ENCODE data around the gene TFDP2. TPM values are rescaled to one million over a fixed set of nuclear protein-coding genes. Genes with fewer than 3 reads are reported as not detected.

Gene TFDP2
- total and polyA plus RNA-seq, 11 donors, result 18.3 to 80.9 (median 52.2) TPM

- TF ChIP-seq POLR2A (IDR thresholded peaks at IDR 0.05), result no peak
- no peak for TF ChIP-seq CTCF (IDR thresholded peaks at IDR 0.05)
- Histone ChIP-seq H3K27ac (no peak overlapping the region), H3K4me3 (no peak overlapping the region), H3K27me3 (no peaks in the 10 kb centered on the region), H3K4me1 (no peaks in the 10 kb centered on the region), H3K9me3 (peaks cover 0 to 6% (median 0%) of the 10 kb centered on the region in 12 donors), H3K36me3 (peaks cover 0 to 3% (median 0%) of the 10 kb centered on the region in 9 donors)
- intact Hi-C loops (cut with DNase I), result no loop called here
- WGBS, 4 donors, result 72 to 95% (median 93%) methylated on average over 2 of the region's 2 CpGs
- ATAC-seq, result no peak
- DNase-seq, result no peak
These were observed 92.6 kb downstream of the TFDP2 start for GRCh38 chr3:142056656-142057330.

GRCh38 chr3:142053835-142054234 lies 95.5 kb downstream of the TFDP2 start:
- H3K27me3 ChIP-seq, result no peaks in the 10 kb centered on the region
- H3K27ac ChIP-seq, result no peak overlapping the region
- ATAC-seq (no peak), DNase-seq (no peak)
- no peak for TF ChIP-seq CTCF (IDR thresholded peaks at IDR 0.05)
- no peak for TF ChIP-seq POLR2A (IDR thresholded peaks at IDR 0.05)
- intact Hi-C loops (cut with DNase I), result no loop called here
- H3K36me3 ChIP-seq, result peaks cover 0 to 4% (median 0%) of the 10 kb centered on the region in 9 donors
- H3K4me3 ChIP-seq, result no peak overlapping the region
- peaks cover 0 to 4% (median 0%) of the 10 kb centered on the region in 12 donors for H3K9me3 ChIP-seq
- H3K4me1 ChIP-seq, result no peaks in the 10 kb centered on the region
- WGBS, 4 donors, result 85 to 98% (median 93%) methylated on average over 1 of the region's 1 CpG

GRCh38 chr3:142053244-142053643 lies 96.1 kb downstream of the TFDP2 start:
- peaks cover 0 to 4% (median 0%) of the 10 kb centered on the region in 12 donors for H3K9me3 ChIP-seq
- peaks cover 0 to 4% (median 0%) of the 10 kb centered on the region in 9 donors for H3K36me3 ChIP-seq
- H3K27ac ChIP-seq, result no peak overlapping the region
- no peak for TF ChIP-seq POLR2A (IDR thresholded peaks at IDR 0.05)
- no peak for TF ChIP-seq CTCF (IDR thresholded peaks at IDR 0.05)
- H3K27me3 ChIP-seq, result no peaks in the 10 kb centered on the region
- no peak for DNase-seq
- ATAC-seq, result no peak
- intact Hi-C loops (cut with DNase I), result no loop called here
- H3K4me3 ChIP-seq, result no peak overlapping the region
- WGBS, 4 donors, result 63 to 75% (median 68%) methylated on average over 2 of the region's 2 CpGs
- no peaks in the 10 kb centered on the region for H3K4me1 ChIP-seq

- Histone ChIP-seq H3K27ac (no peak overlapping the region), H3K9me3 (peaks cover 0 to 4% (median 0%) of the 10 kb centered on the region in 12 donors), H3K4me1 (no peaks in the 10 kb centered on the region), H3K27me3 (no peaks in the 10 kb centered on the region), H3K4me3 (no peak overlapping the region), H3K36me3 (peaks cover 0 to 4% (median 0%) of the 10 kb centered on the region in 9 donors)
- ATAC-seq (no peak), DNase-seq (no peak)
- 91 to 99% (median 98%) methylated on average over 6 of the region's 6 CpGs for WGBS, 4 donors
- intact Hi-C loops (cut with DNase I), result no loop called here
- TF ChIP-seq CTCF (IDR thresholded peaks at IDR 0.05), result no peak
These were observed 98.0 kb downstream of the TFDP2 start for GRCh38 chr3:142051351-142051750.
